ENCODE measurements around the gene SETD2. TPM values are rescaled to one million over a fixed set of nuclear protein-coding genes. Genes with fewer than 3 reads are reported as not detected.
"Not testable (repeated sequence)": the region's sequence is repeated elsewhere in the genome, so short reads cannot be mapped to it uniquely, and the experiment has no call there.

SETD2 gene
- total RNA-seq, 1 experiment from 2014 or later: 24.1 TPM

GRCh38 chr3:47047069-47047468, 116.8 kb downstream of the SETD2 start:
- BruUV-seq (replicated peaks): no TSS peak
- Histone ChIP-seq H4K20me1 (ENCODE audit: low read length) (no peaks in the 10 kb centered on the region), H3K9me3 (ENCODE audit: low read length) (no peaks in the 10 kb centered on the region), H3K27me3 (ENCODE audit: low read length) (no peaks in the 10 kb centered on the region), H2AFZ (ENCODE audit: low read length) (no peak overlapping the region), H3K36me3 (ENCODE audit: low read depth, low read length) (peaks cover 11% of the 10 kb centered on the region; the same call in 1 of the 2 replicates), H3K9me2 (replicated peaks; ENCODE audit: low read length) (no peaks in the 10 kb centered on the region), H3K4me3 (ENCODE audit: low read length) (no peak overlapping the region), H3F3A (ENCODE audit: low read length, unreplicated experiment) (peaks cover 4% of the 10 kb centered on the region), H3K9ac (ENCODE audit: low read length) (no peak overlapping the region), H3K4me1 (ENCODE audit: insufficient read depth, low read length) (no peaks in the 10 kb centered on the region), H3K4me2 (ENCODE audit: low read length) (no peak overlapping the region), H3K79me2 (ENCODE audit: low read length) (no peaks in the 10 kb centered on the region), H3K27ac (ENCODE audit: low read length) (no peak overlapping the region)
- DNase-seq (no peak), ATAC-seq (no peak)
- ChIA-PET POLR2A (ENCODE audit: unreplicated experiment) (no interaction called here), CTCF (no interaction called here)
- TF ChIP-seq, protein P1, sequence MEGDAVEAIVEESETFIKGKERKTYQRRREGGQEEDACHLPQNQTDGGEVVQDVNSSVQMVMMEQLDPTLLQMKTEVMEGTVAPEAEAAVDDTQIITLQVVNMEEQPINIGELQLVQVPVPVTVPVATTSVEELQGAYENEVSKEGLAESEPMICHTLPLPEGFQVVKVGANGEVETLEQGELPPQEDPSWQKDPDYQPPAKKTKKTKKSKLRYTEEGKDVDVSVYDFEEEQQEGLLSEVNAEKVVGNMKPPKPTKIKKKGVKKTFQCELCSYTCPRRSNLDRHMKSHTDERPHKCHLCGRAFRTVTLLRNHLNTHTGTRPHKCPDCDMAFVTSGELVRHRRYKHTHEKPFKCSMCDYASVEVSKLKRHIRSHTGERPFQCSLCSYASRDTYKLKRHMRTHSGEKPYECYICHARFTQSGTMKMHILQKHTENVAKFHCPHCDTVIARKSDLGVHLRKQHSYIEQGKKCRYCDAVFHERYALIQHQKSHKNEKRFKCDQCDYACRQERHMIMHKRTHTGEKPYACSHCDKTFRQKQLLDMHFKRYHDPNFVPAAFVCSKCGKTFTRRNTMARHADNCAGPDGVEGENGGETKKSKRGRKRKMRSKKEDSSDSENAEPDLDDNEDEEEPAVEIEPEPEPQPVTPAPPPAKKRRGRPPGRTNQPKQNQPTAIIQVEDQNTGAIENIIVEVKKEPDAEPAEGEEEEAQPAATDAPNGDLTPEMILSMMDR (conservative IDR thresholded peaks at IDR 0.05; ENCODE audit: low read depth, low read length): no peak
- TF ChIP-seq EZH2phosphoT487 (IDR thresholded peaks at IDR 0.05; ENCODE audit: borderline replicate concordance, low read length) (no peak), EZH2 (IDR thresholded peaks at IDR 0.05; ENCODE audit: low read length, unreplicated experiment) (no peak)
- intact Hi-C loops (cut with micrococcal nuclease): no loop called here

GRCh38 chr3:47042231-47042791, 121.6 kb downstream of the SETD2 start:
- no peak for TF ChIP-seq EZH2 (IDR thresholded peaks at IDR 0.05; ENCODE audit: low read length, unreplicated experiment)
- TF ChIP-seq EZH2phosphoT487 (IDR thresholded peaks at IDR 0.05; ENCODE audit: borderline replicate concordance, low read length): no peak
- TF ChIP-seq, protein P1 (conservative IDR thresholded peaks at IDR 0.05; ENCODE audit: low read depth, low read length): no peak
- H3K4me2 ChIP-seq (ENCODE audit: low read length): no peak overlapping the region
- BruUV-seq (replicated peaks): no TSS peak
- no peaks in the 10 kb centered on the region for H3K9me2 ChIP-seq (replicated peaks; ENCODE audit: low read length)
- ATAC-seq (no peak), DNase-seq (no peak)
- H2AFZ ChIP-seq (ENCODE audit: low read length): no peak overlapping the region
- POLR2A ChIA-PET (ENCODE audit: unreplicated experiment): no interaction called here
- no peaks in the 10 kb centered on the region for H3K9me3 ChIP-seq (ENCODE audit: low read length)
- CTCF ChIA-PET: no interaction called here
- peaks cover 39% of the 10 kb centered on the region for H3K36me3 ChIP-seq (ENCODE audit: low read depth, low read length)
- no peaks in the 10 kb centered on the region for H4K20me1 ChIP-seq (ENCODE audit: low read length)
- H3K79me2 ChIP-seq (ENCODE audit: low read length): no peaks in the 10 kb centered on the region
- no peaks in the 10 kb centered on the region for H3K27me3 ChIP-seq (ENCODE audit: low read length)
- H3K4me3 ChIP-seq (ENCODE audit: low read length): no peak overlapping the region
- H3K4me1 ChIP-seq (ENCODE audit: insufficient read depth, low read length): no peaks in the 10 kb centered on the region
- intact Hi-C loops (cut with micrococcal nuclease): no loop called here
- no peaks in the 10 kb centered on the region for H3F3A ChIP-seq (ENCODE audit: low read length, unreplicated experiment)
- H3K9ac ChIP-seq (ENCODE audit: low read length): no peak overlapping the region
- no peak overlapping the region for H3K27ac ChIP-seq (ENCODE audit: low read length)

DNA sequence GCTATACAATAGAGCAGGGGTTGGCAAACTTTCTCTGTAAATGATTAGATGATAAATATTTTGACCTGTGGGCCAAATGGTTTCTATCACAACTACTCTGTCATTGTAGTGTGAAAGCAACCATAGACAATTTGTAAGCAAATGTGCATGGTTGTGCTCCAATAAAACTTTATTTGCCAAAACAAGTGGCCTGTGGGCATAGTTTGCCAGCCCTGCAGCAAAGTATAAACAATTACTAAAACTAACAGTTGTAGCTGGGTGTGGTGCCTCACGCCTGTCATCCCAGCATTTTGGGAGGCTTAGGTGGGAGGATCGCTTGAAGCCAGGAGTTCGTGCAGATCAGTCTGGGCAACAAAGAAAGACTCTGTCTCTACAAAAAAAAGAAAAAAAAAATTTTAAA, 122.8 kb downstream of the SETD2 start:
- H3K9me3 ChIP-seq (ENCODE audit: low read length): no peaks in the 10 kb centered on the region
- ChIA-PET CTCF (no interaction called here), POLR2A (ENCODE audit: unreplicated experiment) (interaction anchor here (0.6 kb wide), 1 partner anchor 54 kb away, joined by 4 read pairs; no protein-coding TSS in a partner anchor)
- no peak overlapping the region for H2AFZ ChIP-seq (ENCODE audit: low read length)
- ATAC-seq: no peak
- no peaks in the 10 kb centered on the region for H3K27me3 ChIP-seq (ENCODE audit: low read length)
- no peaks in the 10 kb centered on the region for H4K20me1 ChIP-seq (ENCODE audit: low read length)
- H3K4me1 ChIP-seq (ENCODE audit: insufficient read depth, low read length): no peaks in the 10 kb centered on the region
- TF ChIP-seq EZH2phosphoT487 (IDR thresholded peaks at IDR 0.05; ENCODE audit: borderline replicate concordance, low read length) (no peak), EZH2 (IDR thresholded peaks at IDR 0.05; ENCODE audit: low read length, unreplicated experiment) (no peak)
- TF ChIP-seq, protein P1 (conservative IDR thresholded peaks at IDR 0.05; ENCODE audit: low read depth, low read length): no peak
- no peaks in the 10 kb centered on the region for H3F3A ChIP-seq (ENCODE audit: low read length, unreplicated experiment)
- H3K27ac ChIP-seq (ENCODE audit: low read length): no peak overlapping the region
- no peak for DNase-seq
- H3K9me2 ChIP-seq (replicated peaks; ENCODE audit: low read length): no peaks in the 10 kb centered on the region
- no peak overlapping the region for H3K4me3 ChIP-seq (ENCODE audit: low read length)
- no peaks in the 10 kb centered on the region for H3K79me2 ChIP-seq (ENCODE audit: low read length)
- H3K4me2 ChIP-seq (ENCODE audit: low read length): no peak overlapping the region
- peaks cover 45% of the 10 kb centered on the region for H3K36me3 ChIP-seq (ENCODE audit: low read depth, low read length)
- intact Hi-C loops (cut with micrococcal nuclease): no loop called here
- BruUV-seq (replicated peaks): no TSS peak
- no peak overlapping the region for H3K9ac ChIP-seq (ENCODE audit: low read length)

DNA sequence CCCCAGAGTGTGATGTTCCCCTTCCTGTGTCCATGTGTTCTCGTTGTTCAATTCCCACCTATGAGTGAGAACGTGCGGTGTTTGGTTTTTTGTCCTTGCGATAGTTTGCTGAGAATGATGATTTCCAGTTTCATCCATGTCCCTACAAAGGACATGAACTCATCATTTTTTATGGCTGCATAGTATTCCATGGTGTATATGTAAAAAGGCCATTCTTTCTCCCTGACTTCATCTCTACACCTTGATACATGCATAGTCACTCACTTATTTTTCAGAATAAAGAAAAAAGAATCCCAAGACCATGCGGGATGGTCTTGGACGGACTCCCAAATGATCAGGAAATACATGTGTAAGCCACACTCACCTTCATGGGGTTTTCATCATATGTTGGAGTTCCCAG, 126.6 kb downstream of the SETD2 start:
- intact Hi-C loops (cut with micrococcal nuclease); H3K9me3 ChIP-seq (ENCODE audit: low read length); H3K27me3 ChIP-seq (ENCODE audit: low read length); H4K20me1 ChIP-seq (ENCODE audit: low read length); H3K4me2 ChIP-seq (ENCODE audit: low read length); DNase-seq; POLR2A ChIA-PET (ENCODE audit: unreplicated experiment); H3K4me3 ChIP-seq (ENCODE audit: low read length); H3K4me1 ChIP-seq (ENCODE audit: insufficient read depth, low read length); H2AFZ ChIP-seq (ENCODE audit: low read length); H3K9ac ChIP-seq (ENCODE audit: low read length); ATAC-seq; H3F3A ChIP-seq (ENCODE audit: low read length, unreplicated experiment); CTCF ChIA-PET; BruUV-seq (replicated peaks); H3K27ac ChIP-seq (ENCODE audit: low read length); H3K9me2 ChIP-seq (replicated peaks; ENCODE audit: low read length); H3K79me2 ChIP-seq (ENCODE audit: low read length): not testable (repeated sequence)
- peaks cover 51% of the 10 kb centered on the region for H3K36me3 ChIP-seq (ENCODE audit: low read depth, low read length)
